Ishikawa (cell line): ENCODE results near the gene RAD50.

ENCODE experiments used
- CEBPB ChIP-seq: IDR thresholded peaks from 2 replicates; pipeline ENCODE4 v1.6.1; 2012
- CREB1 ChIP-seq: IDR thresholded peaks from 2 replicates; pipeline ENCODE4 v1.6.1; 2012; ENCODE audit warnings: low read depth
- EGR1 ChIP-seq: IDR thresholded peaks from 2 replicates; pipeline ENCODE4 v1.6.1; 2012
- EP300 ChIP-seq: IDR thresholded peaks from 2 replicates; pipeline ENCODE4 v1.6.1; 2012; ENCODE audit warnings: borderline replicate concordance
- FOXM1 ChIP-seq: IDR thresholded peaks from 2 replicates; pipeline ENCODE4 v1.6.1; 2012; ENCODE audit warnings: low read depth, borderline replicate concordance
- MAX ChIP-seq: IDR thresholded peaks from 2 replicates; pipeline ENCODE4 v1.6.1; 2012
- NFIC ChIP-seq: IDR thresholded peaks from 2 replicates; pipeline ENCODE4 v1.6.1; 2012
- RAD21 ChIP-seq: IDR thresholded peaks from 2 replicates; pipeline ENCODE4 v1.6.1; 2012; ENCODE audit warnings: low read depth
- REST ChIP-seq: IDR thresholded peaks from 2 replicates; pipeline ENCODE4 v1.6.1; 2012; ENCODE audit warnings: low read depth, mild to moderate bottlenecking
- TAF1 ChIP-seq: IDR thresholded peaks from 2 replicates; pipeline ENCODE4 v1.6.1; 2012; ENCODE audit warnings: low read depth, mild to moderate bottlenecking
- TCF12 ChIP-seq: IDR thresholded peaks from 2 replicates; pipeline ENCODE4 v1.6.1; 2012; ENCODE audit warnings: low read depth
- TEAD4 ChIP-seq: IDR thresholded peaks from 2 replicates; pipeline ENCODE4 v1.6.1; 2012
- YY1 ChIP-seq: IDR thresholded peaks from 2 replicates; pipeline ENCODE4 v1.6.1; 2012; ENCODE audit warnings: low read depth
- ZBTB7A ChIP-seq: IDR thresholded peaks from 2 replicates; pipeline ENCODE4 v1.6.1; 2012; ENCODE audit warnings: low read depth
- TF ChIP-seq, protein P1 (sequence below): IDR thresholded peaks from 2 replicates; pipeline ENCODE4 v1.6.1; 2012

Gene RAD50

DNA sequence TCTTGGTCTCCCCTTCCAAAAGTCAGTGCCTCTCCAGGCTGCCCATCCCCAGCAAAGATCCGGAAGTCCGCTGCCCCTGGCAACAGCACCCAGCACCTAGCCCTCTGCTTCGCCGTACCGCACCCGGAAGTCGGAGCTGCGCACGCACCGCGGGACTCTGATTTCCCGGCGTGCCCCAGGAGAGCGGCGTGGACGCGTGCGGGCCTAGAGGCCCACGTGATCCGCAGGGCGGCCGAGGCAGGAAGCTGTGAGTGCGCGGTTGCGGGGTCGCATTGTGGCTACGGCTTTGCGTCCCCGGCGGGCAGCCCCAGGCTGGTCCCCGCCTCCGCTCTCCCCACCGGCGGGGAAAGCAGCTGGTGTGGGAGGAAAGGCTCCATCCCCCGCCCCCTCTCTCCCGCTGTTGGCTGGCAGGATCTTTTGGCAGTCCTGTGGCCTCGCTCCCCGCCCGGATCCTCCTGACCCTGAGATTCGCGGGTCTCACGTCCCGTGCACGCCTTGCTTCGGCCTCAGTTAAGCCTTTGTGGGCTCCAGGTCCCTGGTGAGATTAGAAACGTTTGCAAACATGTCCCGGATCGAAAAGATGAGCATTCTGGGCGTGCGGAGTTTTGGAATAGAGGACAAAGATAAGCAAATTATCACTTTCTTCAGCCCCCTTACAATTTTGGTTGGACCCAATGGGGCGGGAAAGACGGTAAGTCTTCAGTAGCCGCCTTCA, at the start of gene RAD50:
RAD50 (plus strand) TSS at position 215 of the 715 bp plus-strand sequence; CDS start at position 563, 348 bp downstream.
- peak; percentile 52; the same call in 1 of the 2 replicates for TF ChIP-seq EGR1
- TF ChIP-seq TCF12: peak; percentile 68; the same call in 1 of the 2 replicates
- 0 out of 2 replicates have a peak, but pooled peaks have one; percentile 45 for TF ChIP-seq ZBTB7A
- TF ChIP-seq, protein P1, sequence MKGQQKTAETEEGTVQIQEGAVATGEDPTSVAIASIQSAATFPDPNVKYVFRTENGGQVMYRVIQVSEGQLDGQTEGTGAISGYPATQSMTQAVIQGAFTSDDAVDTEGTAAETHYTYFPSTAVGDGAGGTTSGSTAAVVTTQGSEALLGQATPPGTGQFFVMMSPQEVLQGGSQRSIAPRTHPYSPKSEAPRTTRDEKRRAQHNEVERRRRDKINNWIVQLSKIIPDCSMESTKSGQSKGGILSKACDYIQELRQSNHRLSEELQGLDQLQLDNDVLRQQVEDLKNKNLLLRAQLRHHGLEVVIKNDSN: peak; percentile 99
- peak; percentile 23; the same call in 1 of the 2 replicates for TF ChIP-seq TEAD4
- TF ChIP-seq CEBPB: no peak
- TF ChIP-seq TAF1: peak; percentile 88
- peak; percentile 99 for TF ChIP-seq MAX
- no peak for TF ChIP-seq REST
- TF ChIP-seq YY1: no peak
- TF ChIP-seq CREB1: 0 out of 2 replicates have a peak, but pooled peaks have one; percentile 40
- TF ChIP-seq FOXM1: no peak
- peak; percentile 37; the same call in 1 of the 2 replicates for TF ChIP-seq EP300
- TF ChIP-seq RAD21: no peak
- 0 out of 2 replicates have a peak, but pooled peaks have one; percentile 30 for TF ChIP-seq NFIC

DNA sequence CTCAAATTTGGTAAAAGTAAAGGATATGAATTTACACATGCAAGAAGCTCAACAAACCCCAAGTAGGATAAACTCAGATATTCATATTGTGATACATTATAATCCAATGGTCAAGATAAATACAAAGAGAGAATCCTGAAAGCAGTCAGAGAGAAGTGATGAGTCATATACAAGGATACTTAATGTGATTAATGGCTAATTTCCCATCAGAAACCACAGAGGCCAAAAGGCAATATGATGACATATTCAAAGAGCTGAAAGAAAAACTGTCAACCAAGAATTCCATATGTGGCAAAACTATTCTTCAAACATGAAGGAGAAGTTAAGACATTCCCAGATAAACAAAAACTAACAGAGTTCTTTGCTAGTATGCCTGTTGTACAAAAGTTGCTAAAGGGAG, 46.7 kb upstream of the RAD50 start:
- TF ChIP-seq CEBPB (no peak), EP300 (no peak), EGR1 (no peak)

DNA sequence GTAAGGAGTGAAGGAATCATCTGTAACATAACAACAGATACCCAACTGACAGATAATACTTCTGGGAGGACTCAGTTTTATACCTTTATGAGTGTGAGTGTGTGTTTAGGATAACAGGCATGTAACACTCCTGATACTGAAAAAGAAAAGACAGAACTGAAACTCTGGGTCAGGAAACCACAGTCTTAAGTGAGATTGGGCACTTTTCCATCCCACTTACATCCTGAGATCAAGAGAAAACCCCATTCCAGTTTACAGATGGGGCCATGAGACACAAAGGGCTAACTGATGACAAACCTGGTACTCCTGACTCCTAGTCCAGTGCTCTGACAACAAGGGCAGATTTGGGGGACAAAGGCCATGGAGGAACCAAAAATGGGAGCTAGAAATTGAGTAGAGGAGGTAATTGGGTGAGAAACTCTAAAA, 31.5 kb upstream of the RAD50 start:
- TF ChIP-seq YY1 (no peak), TEAD4 (no peak), MAX (no peak)

- TF ChIP-seq, protein P1: no peak
- TF ChIP-seq RAD21: peak; percentile 70
Measured at GRCh38 chr5:132526290-132526973, 30.3 kb upstream of the RAD50 start.

DNA sequence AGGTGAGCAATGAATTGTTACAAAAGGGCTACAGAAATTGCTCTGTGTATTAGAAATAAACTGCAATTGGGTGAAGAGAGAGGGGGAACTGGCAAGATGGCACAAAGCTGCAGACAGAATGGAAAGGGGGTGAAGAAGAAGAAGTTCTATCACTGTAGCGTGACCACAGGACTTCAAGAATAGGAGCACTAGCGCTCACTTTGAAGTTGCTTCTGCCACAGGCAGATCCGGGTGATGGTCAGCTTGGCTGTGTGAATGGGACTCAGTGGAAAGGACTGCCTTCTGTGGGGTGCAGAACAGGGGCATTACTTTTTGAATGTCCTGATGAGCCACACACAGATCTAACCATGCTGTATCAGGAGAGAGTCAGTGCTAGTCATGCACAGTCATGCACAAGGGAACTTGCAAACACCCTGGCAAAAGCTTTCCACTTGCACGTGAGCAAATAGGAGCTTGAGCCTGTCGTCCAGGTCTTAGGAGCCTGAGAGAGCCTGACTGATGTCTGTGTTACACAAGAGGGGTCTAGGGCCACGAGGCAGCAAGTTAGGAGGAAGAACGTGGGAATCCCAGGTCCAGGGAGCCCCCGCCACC, 29.7 kb upstream of the RAD50 start:
- TF ChIP-seq CREB1: no peak

DNA sequence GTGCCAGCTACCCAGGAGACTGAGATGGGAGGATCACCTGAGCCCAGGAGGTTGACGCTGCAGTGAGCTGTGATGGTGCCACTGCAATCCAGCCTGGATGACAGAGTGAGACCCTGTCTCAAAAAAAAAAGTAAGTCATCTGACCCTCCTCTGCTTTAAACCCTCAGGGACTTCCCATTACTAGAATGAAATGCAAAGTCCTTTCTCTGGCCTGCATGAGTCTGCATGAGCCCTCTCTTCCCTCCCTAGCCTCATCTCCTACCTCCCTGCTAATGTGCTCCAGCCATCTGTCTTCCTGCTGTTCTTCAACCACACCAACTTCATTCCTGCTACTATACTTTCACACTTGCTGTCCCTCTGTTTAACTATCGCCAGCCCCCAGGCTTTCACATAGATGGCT, 28.8 kb upstream of the RAD50 start:
- no peak for TF ChIP-seq EGR1
- TF ChIP-seq MAX: no peak

- no peak for TF ChIP-seq REST
- no peak for TF ChIP-seq YY1
- TF ChIP-seq ZBTB7A: no peak
- no peak for TF ChIP-seq TAF1
Measured at GRCh38 chr5:132528866-132529634, 27.7 kb upstream of the RAD50 start.
